Caco-2 (cell line): ENCODE measurements around the gene SASH3. TPM values are rescaled to one million over a fixed set of nuclear protein-coding genes. Genes with fewer than 3 reads are reported as not detected.

Experiments
- BruUV-seq: library from RNA; stranded (reverse); fragments of 400-500 nt; replicated peaks from 2 replicates; lab custom pipeline; 2021; lab: Mats Ljungman, UMichigan
- CTCF ChIA-PET: fragments of 300-600 bp; sonication (Branson Sonifier 250); formaldehyde crosslinking; loops from one replicate; lab custom pipeline; 2022; ENCODE audit warnings: antibody characterized with exemption; lab: Charles Lee
- POLR2A ChIA-PET: fragments of 300-600 bp; sonication (Branson Sonifier 250); formaldehyde crosslinking; loops from one replicate; lab custom pipeline; 2022; ENCODE audit warnings: antibody characterized with exemption; lab: Charles Lee
- DNase-seq, 2 experiments: peaks; one replicate each; pipeline versions ENCODE4 v3.0.0 to v3.0.0-alpha.2; 2020 to 2022
- H3K27me3 ChIP-seq: replicated peaks from 2 replicates; pipeline ENCODE4 v1.6.0; 2011; ENCODE audit warnings: low read length; ENCODE audit not compliant: control insufficient read depth, insufficient read depth
- H3K36me3 ChIP-seq: 2 replicates; pipeline ENCODE4 v1.5.1; 2011; ENCODE audit warnings: low read length; ENCODE audit not compliant: control insufficient read depth, insufficient read depth
- H3K4me1 ChIP-seq: fragments of 250-450 bp; sonication (Bioruptor Pico); 2 replicates; pipeline ENCODE4 v1.5.1; 2020; ENCODE audit warnings: mild to moderate bottlenecking
- H3K4me3 ChIP-seq: 2 replicates; pipeline ENCODE4 v1.5.1; 2011; ENCODE audit warnings: low read depth, mild to moderate bottlenecking, control low read depth, low read length
- H3K9me3 ChIP-seq: fragments of 250-450 bp; sonication (Bioruptor Pico); 2 replicates; pipeline ENCODE4 v1.5.1; 2020; ENCODE audit warnings: mild to moderate bottlenecking, moderate library complexity
- H3K27ac Mint-ChIP-seq: one replicate; pipeline ENCODE4 v1.8.0; 2022; ENCODE audit warnings: mixed read lengths; ENCODE audit not compliant: unreplicated experiment
- H3K27me3 Mint-ChIP-seq: one replicate; pipeline ENCODE4 v1.8.0; 2022; ENCODE audit warnings: mixed read lengths; ENCODE audit not compliant: insufficient read depth, unreplicated experiment
- H3K36me3 Mint-ChIP-seq: one replicate; pipeline ENCODE4 v1.8.0; 2022; ENCODE audit warnings: mild to moderate bottlenecking, mixed read lengths; ENCODE audit not compliant: insufficient read depth, unreplicated experiment
- H3K4me1 Mint-ChIP-seq: one replicate; pipeline ENCODE4 v1.8.0; 2022; ENCODE audit warnings: low read depth, mixed read lengths; ENCODE audit not compliant: unreplicated experiment
- H3K4me3 Mint-ChIP-seq: one replicate; pipeline ENCODE4 v1.8.0; 2022; ENCODE audit warnings: mild to moderate bottlenecking, moderate library complexity, mixed read lengths; ENCODE audit not compliant: unreplicated experiment
- H3K9me3 Mint-ChIP-seq: one replicate; pipeline ENCODE4 v1.8.0; 2022; ENCODE audit warnings: mixed read lengths; ENCODE audit not compliant: unreplicated experiment
- CTCF ChIP-seq, 2 experiments: fragments of 200-600 bp in 1 of 2; IDR thresholded peaks; 1 replicate in 1 of 2; 2 replicates in 1 of 2; pipeline versions ENCODE4 v1.5.1 to v1.8.0; 2011 to 2022; ENCODE audit warnings: antibody characterized with exemption in 1 of 2, control low read depth in 1 of 2, inconsistent platforms in 1 of 2, low read depth in 1 of 2, low read length in 1 of 2, mild to moderate bottlenecking in 1 of 2, moderate library complexity in 1 of 2; ENCODE audit not compliant: insufficient read depth in 1 of 2, severe bottlenecking in 1 of 2, unreplicated experiment in 1 of 2
- intact Hi-C: fragments of 100-400 bp; cut with micrococcal nuclease; formaldehyde crosslinking; loops from one replicate; pipeline ENCODE4 v1.10.0; 2022; ENCODE audit not compliant: unreplicated experiment
- total RNA-seq: library from RNA; stranded (reverse); gene quantifications from 2 replicates; pipeline ENCODE4 v1.2.3, GENCODE V29; 2022

SASH3 gene
- total RNA-seq, 1 experiment from 2014 or later = not detected

GRCh38 chrX:129768186-129768585, 11.6 kb upstream of the SASH3 start:
- intact Hi-C loops = no loop called here
- Histone ChIP-seq H3K36me3 (no peaks in the 10 kb centered on the region), H3K4me3 (no peak overlapping the region), H3K4me1 (no peaks in the 10 kb centered on the region), H3K9me3 (no peaks in the 10 kb centered on the region), H3K27me3 (no peaks in the 10 kb centered on the region)
- DNase-seq = no peak
- no peak overlapping the region for H3K27ac Mint-ChIP-seq
- POLR2A ChIA-PET = no interaction called here
- H3K36me3 Mint-ChIP-seq = no peaks in the 10 kb centered on the region
- H3K4me1 Mint-ChIP-seq = no peaks in the 10 kb centered on the region
- no peak overlapping the region for H3K4me3 Mint-ChIP-seq
- CTCF ChIA-PET = no interaction called here
- H3K27me3 Mint-ChIP-seq = no peaks in the 10 kb centered on the region
- no peak for TF ChIP-seq CTCF (IDR thresholded peaks at IDR 0.05; ENCODE audit: insufficient read depth in 1 of 2, low read depth in 1 of 2, low read length in 1 of 2, severe bottlenecking in 1 of 2, unreplicated experiment in 1 of 2)
- no TSS peak for BruUV-seq
- no peaks in the 10 kb centered on the region for H3K9me3 Mint-ChIP-seq

GRCh38 chrX:129768586-129769466, 10.9 kb upstream of the SASH3 start:
- POLR2A ChIA-PET = no interaction called here
- H3K36me3 Mint-ChIP-seq = no peaks in the 10 kb centered on the region

More at GRCh38 chrX:129768586-129769466, 10.9 kb upstream of the SASH3 start:
- DNase-seq = no peak
- Mint-ChIP-seq H3K27me3 (no peaks in the 10 kb centered on the region), H3K27ac (no peak overlapping the region), H3K4me3 (no peak overlapping the region), H3K9me3 (no peaks in the 10 kb centered on the region), H3K4me1 (no peaks in the 10 kb centered on the region)
- no peak overlapping the region for H3K4me3 ChIP-seq
- H3K4me1 ChIP-seq = peaks cover 1% of the 10 kb centered on the region; the same call in 1 of the 2 replicates
- H3K9me3 ChIP-seq = no peaks in the 10 kb centered on the region
- CTCF ChIA-PET = no interaction called here
- BruUV-seq = no TSS peak
- intact Hi-C loops = no loop called here
- H3K27me3 ChIP-seq = no peaks in the 10 kb centered on the region
- no peaks in the 10 kb centered on the region for H3K36me3 ChIP-seq
- TF ChIP-seq CTCF (IDR thresholded peaks at IDR 0.05; ENCODE audit: insufficient read depth in 1 of 2, low read depth in 1 of 2, low read length in 1 of 2, severe bottlenecking in 1 of 2, unreplicated experiment in 1 of 2) = no peak
